ENCODE measurements around the gene MED31. TPM values are rescaled to one million over a fixed set of nuclear protein-coding genes. Genes with fewer than 3 reads are reported as not detected.

Gene MED31
- total and polyA plus RNA-seq, 8 donors = 19.1 to 29.8 (median 24.1) TPM

- Histone ChIP-seq H3K36me3 (no peaks in the 10 kb centered on the region), H3K27ac (no peak overlapping the region), H3K9me3 (no peaks in the 10 kb centered on the region), H3K4me1 (no peaks in the 10 kb centered on the region), H3K4me3 (no peak overlapping the region), H3K27me3 (peaks cover 0 to 59% of the 10 kb centered on the region in 2 donors)
- intact Hi-C loops (cut with DNase I) = no loop called here
- DNase-seq (no peak), ATAC-seq (no peak)
- TF ChIP-seq CTCF (IDR thresholded peaks at IDR 0.05) = no peak
Observed at GRCh38 chr17:6679241-6679640, 27.8 kb upstream of the MED31 start.

- ATAC-seq (no peak), DNase-seq (no peak)
- no peak for TF ChIP-seq CTCF (IDR thresholded peaks at IDR 0.05)
- peaks cover 0 to 59% of the 10 kb centered on the region in 2 donors for H3K27me3 ChIP-seq
- no peaks in the 10 kb centered on the region for H3K36me3 ChIP-seq
- H3K9me3 ChIP-seq = no peaks in the 10 kb centered on the region
- H3K4me1 ChIP-seq = no peaks in the 10 kb centered on the region
- H3K4me3 ChIP-seq = no peak overlapping the region
- H3K27ac ChIP-seq = no peak overlapping the region
- intact Hi-C loops (cut with DNase I) = no loop called here
Observed at GRCh38 chr17:6677946-6678345, 26.5 kb upstream of the MED31 start.

GRCh38 chr17:6677158-6677831, 25.9 kb upstream of the MED31 start:
- intact Hi-C loops (cut with DNase I) = no loop called here

GRCh38 chr17:6676802-6677157, 25.4 kb upstream of the MED31 start:
- TF ChIP-seq CTCF (IDR thresholded peaks at IDR 0.05) = no peak
- peaks cover 0 to 57% of the 10 kb centered on the region in 2 donors for H3K27me3 ChIP-seq
- ATAC-seq = no peak
- H3K36me3 ChIP-seq = no peaks in the 10 kb centered on the region
- no peak for DNase-seq
- H3K27ac ChIP-seq = no peak overlapping the region
- intact Hi-C loops (cut with DNase I) = no loop called here
- H3K9me3 ChIP-seq = no peaks in the 10 kb centered on the region
- H3K4me3 ChIP-seq = no peak overlapping the region
- H3K4me1 ChIP-seq = no peaks in the 10 kb centered on the region

More at GRCh38 chr17:6677158-6677831, 25.9 kb upstream of the MED31 start:
- no peak overlapping the region for H3K27ac ChIP-seq
- no peak overlapping the region for H3K4me3 ChIP-seq
- no peak for ATAC-seq
- no peaks in the 10 kb centered on the region for H3K9me3 ChIP-seq
- no peaks in the 10 kb centered on the region for H3K4me1 ChIP-seq
- TF ChIP-seq CTCF (IDR thresholded peaks at IDR 0.05) = no peak
- no peaks in the 10 kb centered on the region for H3K36me3 ChIP-seq
- no peak for DNase-seq
- H3K27me3 ChIP-seq = peaks cover 0 to 59% of the 10 kb centered on the region in 2 donors

GRCh38 chr17:6675201-6675825, 23.9 kb upstream of the MED31 start:
- TF ChIP-seq CTCF (IDR thresholded peaks at IDR 0.05) = no peak
- H3K4me3 ChIP-seq = no peak overlapping the region
- no peaks in the 10 kb centered on the region for H3K4me1 ChIP-seq
- DNase-seq (no peak), ATAC-seq (no peak)
- H3K36me3 ChIP-seq = no peaks in the 10 kb centered on the region
- no peak overlapping the region for H3K27ac ChIP-seq
- H3K27me3 ChIP-seq = peaks cover 0 to 42% of the 10 kb centered on the region in 2 donors
- intact Hi-C loops (cut with DNase I) = no loop called here
- H3K9me3 ChIP-seq = no peaks in the 10 kb centered on the region
